ENCODE results near the gene PHAX.
"Not testable (repeated sequence)": the region's sequence is repeated elsewhere in the genome, so short reads cannot be mapped to it uniquely, and the experiment has no call there.

The PHAX gene, protein sequence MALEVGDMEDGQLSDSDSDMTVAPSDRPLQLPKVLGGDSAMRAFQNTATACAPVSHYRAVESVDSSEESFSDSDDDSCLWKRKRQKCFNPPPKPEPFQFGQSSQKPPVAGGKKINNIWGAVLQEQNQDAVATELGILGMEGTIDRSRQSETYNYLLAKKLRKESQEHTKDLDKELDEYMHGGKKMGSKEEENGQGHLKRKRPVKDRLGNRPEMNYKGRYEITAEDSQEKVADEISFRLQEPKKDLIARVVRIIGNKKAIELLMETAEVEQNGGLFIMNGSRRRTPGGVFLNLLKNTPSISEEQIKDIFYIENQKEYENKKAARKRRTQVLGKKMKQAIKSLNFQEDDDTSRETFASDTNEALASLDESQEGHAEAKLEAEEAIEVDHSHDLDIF

DNA sequence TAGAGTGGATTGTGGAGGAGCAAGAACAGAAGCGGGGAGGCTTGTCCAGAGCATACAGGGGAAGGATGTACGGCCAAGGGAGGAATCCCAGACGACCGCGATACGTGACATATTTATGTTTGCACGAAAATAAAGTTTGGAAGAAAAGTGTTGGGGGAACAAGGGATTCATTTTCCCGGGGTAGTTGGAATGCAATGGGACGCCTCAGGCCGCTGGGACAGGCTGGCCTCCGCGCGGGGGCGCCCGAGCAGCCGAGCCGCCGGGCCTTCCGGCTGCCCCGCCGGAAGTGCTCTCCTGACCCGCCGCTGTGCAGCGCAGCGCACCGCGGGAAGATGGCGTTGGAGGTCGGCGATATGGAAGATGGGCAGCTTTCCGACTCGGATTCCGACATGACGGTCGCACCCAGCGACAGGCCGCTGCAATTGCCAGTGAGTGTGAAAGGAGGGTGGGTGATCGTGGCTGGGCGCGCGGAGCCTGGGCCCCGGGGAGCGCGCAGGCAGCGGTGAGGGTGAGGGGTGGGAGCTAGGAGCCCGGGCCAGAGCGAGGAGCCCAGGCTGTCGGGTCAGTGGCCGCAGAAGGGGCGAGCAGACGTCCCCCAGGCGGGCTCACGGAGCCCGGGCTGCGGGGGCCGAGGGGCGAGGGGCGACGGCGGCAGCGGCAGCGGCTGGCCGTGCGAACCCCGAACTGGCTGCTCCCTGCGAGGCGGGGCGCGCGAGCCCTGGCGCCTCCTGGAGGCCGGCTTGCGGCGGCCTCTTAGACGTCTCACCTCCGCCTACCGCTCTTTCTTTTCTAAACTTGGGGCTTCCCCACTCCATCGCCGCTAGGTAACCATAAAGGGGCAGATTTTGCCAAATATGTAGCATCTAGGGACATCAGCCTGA lies at the start of gene PHAX:
PHAX (plus strand) TSS at position 317 of the 881 bp plus-strand sequence; CDS start at position 333, 16 bp downstream.
- DNase-seq (ENCODE audit: low spot score), result peak; percentile 71

DNA sequence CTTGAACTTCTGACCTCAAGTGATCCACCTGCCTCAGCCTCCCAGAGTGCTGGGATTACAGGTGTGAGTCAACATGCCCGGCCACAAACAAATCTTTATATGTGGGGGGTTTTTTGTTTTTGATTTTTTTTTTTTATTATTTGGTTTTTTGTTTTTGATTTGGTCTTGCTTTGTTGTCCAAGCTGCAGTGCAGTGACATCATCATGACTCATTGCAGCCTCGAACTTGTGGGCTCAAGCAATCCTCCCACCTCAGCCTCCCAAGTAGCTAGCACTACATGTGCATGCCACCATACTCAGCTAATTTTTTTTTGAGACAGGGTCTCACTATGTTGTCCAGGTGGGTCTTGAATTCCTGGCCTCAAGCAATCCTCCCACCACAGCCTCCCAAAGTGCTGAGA lies 48.1 kb upstream of the PHAX start:
- DNase-seq (ENCODE audit: low spot score), result no peak

DNA sequence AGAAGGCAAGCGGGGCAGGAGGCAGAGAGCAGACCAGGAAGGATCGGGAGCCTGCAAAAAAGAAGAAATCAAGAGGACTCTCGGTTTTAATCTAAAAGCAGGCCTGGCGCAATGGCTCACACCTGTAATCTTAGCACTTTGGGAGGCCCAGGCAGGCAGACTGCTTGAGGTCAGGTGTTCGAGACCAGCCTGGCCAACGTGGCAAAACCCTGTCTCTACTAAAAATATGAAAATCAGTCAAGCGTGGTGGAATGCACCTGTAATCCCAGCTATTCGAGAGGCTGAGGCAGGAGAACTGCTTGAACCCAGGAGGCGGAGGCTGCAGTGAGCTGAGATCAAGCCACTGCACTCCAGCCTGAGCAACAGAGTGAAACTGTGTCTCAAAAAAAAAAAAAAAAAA lies 45.6 kb upstream of the PHAX start:
- DNase-seq (ENCODE audit: low spot score), result not testable (repeated sequence)

DNA sequence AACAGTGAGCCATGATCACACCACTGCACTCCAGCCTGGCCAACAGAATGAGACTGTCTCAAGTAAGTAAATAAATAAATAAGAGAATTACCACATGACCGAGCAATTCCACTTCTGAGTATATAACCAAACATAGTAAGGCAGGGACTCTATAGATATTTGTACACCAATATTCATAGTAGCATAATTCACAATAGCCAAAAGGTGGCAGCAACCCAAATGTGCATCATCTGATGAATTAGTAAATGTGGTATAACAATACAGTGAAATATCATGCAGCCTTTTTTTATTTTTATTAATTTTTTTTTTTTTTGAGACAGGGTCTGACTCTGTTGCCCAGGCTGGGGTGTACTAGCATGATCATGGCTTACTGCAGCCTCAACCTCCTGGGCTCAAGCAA lies 38.8 kb upstream of the PHAX start:
- DNase-seq (ENCODE audit: low spot score), result no peak

DNA sequence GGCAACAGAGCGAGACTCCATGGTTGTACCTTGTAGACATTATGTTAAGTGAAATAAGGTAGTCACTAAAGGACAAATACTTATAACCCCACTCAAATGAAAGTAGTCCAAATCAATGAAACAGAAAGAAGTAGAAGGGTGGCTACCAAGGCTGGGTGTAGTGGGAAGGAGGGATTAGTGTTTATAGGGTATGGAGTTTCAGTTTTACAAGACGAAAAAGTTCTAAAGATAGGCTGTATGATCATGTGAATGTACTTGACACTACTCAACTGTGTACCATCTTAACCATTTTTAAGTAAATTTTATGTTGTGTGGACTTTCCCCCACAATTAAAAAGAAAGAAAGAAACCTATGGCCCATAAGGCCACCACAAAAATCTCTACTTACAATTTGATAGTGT lies 37.9 kb upstream of the PHAX start:
- no peak for DNase-seq (ENCODE audit: low spot score)

DNA sequence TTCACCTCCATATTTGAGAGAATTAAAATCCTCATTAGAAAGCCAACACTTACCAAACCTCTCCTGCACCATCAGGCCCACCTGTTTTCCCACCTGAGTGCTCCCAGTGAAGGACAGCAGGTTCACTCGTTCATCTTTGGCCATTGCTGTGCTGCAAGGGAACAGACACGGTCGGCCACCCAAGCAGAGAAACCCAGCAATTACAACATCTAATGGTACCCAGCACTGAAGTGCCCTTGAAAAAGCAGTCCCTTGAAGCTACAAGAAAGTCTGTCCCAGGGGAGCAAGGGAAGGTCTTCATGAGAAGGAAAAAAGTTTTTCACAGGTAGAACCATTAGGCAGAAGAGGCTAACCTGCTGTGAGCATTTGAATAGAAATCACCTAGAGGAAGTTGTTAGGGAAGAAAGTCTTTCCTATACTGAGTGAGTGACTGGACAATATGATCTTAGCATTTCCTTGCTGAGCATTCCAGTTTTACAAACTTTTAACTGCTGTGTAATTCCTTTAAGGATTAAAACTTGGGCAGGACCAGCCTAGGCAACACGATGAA lies 32.5 kb upstream of the PHAX start:
- no peak for DNase-seq (ENCODE audit: low spot score)

DNA sequence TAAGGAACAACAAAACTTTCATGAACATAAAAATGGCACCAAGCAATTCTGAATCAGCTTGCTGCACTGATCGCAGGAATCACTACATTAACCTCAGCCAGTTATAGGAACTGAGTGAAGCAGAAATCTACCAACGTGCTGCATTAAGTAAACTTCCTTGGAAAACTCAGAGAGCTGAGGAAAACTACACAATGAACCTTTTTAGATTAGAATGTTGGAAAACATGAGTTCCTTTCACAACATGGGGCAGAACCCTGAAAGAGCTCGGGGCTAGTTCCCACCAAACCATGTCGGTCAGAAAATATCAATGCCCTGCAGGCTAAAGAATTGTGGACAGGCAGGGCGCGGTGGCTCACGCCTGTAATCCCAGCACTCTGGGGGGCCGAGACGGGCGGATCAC lies 25.1 kb upstream of the PHAX start:
- no peak for DNase-seq (ENCODE audit: low spot score)

DNA sequence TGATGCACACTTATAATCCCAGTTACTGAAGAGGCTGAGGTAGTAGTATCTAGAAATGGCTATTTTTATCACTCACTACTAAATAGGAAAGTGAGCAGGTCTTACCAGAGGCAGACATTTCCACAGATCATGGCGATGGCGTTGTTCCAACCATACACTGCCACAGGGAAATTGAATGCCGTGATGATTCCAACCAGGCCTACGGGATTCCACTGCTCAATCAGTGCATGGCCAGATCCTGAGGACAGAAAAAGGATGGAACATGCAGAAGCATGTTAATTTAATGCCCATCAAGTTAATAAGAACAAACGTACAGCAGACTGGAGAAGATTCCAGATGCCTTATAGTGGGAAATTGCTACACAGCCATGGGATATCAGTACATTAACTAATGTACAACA lies 23.8 kb upstream of the PHAX start:
- DNase-seq (ENCODE audit: low spot score), result no peak

DNA sequence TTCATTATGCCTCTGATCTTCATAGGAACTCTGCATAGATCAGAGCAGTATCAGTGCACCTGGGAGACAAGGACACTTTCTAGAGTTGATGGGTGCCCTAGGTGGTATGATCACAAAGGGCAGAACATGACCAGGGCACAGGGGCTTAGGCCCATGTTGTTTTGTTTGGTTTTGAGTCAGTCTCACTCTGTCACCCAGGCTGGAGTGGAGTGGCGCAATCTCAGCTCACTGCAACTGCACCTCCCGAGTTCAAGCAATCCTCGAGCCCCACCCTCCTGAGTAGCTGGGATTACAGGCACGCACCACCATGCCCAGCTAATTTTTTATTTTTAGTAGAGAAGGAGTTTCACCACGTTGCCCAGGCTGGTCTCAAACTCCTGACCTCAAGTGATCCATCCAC lies 23.3 kb upstream of the PHAX start:
- DNase-seq (ENCODE audit: low spot score), result no peak

DNA sequence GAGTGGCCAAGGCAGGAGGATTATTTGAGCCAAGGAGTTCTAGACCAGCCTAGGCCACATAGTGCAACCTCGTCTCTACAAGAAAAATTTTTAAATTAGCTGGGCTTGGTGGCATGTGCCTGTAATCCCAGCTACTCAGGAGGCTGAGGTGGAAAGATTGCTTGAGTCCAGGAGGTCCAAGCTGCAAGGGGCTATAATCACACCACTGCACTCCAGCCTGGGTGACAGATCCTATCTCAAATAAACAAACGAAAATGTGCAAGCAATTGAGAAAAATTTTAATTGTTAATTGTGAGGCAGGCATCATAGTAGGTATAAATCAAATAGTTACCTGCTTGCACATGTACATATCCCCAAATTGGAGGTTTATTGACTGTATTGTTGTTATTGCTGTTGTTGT lies 21.0 kb upstream of the PHAX start:
- DNase-seq (ENCODE audit: low spot score), result no peak

DNA sequence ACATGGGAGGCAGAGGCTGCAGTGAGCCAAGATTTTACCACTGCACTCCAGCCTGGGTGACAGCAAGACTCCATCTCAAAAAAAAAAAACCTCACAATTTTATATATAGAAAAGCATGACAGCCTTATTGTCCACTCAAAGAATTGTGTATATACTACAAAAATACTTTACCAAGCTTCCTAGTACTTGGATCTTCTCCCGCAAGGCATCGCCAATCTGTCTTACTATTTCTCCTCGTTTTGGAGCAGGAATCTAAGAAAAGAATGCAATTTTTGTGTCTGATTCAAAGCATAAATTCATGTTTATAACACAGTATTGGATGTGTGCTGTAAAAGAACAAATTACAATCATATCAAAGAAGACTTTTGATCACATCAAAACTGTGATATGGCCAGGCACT lies 17.0 kb upstream of the PHAX start:
- no peak for DNase-seq (ENCODE audit: low spot score)

DNA sequence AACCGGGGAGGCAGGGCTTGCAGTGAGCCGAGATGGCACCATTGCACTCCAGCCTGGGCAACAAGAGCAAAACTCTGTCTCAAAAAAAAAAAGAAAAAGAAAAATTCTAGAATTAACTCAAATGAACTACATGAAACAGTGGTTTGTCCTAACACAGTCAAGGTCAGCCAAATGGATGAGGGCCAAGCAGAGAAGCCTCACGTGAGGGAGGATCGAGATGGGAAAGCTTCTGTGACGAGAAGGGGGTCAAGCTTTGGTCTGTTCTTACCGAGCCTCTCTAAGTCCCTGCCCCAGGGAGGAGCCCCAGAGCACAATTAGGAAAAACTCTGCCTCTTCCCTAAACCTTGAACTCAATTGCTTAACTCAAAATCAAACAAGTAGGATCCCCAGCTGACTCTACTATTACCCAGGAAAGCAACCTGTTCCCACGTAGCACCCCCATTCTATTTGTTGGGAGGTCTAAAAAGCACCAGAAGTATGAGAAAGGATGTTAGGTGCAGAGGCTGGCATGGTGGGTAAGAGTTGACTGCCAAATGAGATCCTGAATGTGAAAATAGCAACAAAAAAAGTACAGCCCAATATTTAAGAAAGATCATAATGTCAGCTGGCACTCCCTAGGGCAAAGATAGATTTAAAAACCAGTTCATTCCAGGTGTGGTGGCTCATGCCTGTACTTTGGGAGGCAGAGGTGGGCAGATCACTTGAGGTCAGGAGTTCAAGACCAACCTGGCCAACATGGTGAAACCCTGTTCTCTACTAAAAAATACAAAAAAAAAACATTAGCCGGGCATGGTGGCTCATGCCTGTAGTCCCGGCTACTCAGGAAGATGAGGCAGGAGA lies 13.0 kb upstream of the PHAX start:
- DNase-seq (ENCODE audit: low spot score), result no peak

DNA sequence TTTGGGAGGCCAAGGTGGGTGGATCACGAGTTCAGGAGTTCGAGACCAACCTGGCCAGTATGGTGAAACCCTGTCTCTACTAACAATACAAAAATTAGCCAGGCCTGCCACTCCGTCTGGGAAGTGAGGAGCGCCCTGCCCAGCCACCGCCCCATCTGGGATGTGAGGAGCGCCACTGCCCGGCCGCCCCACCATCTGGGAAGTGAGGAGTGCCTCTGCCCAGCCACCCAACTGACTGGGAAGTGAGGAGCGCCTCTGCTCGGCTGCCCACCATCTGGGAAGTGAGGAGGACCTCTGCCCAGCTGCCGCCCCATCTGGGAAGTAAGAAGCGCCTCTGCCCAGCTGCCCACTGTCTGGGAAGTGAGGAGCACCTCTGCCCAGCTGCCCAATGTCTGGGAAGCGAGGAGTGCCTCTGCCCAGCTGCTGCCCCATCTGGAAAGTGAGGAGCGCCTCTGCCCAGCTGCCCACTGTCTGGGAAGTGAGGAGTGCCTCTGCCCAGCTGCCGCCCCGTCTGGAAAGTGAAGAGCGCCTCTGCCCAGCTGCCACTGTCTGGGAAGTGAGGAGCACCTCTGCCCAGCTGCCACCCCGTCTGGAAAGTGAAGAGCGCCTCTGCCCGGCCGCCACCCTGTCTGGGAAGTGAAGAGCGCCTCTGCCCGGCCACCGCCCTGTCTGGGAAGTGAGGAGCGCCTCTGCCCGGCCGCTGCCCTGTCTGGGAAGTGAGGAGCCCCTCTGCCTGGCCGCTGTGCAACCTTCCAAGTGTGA lies 11.0 kb upstream of the PHAX start:
- DNase-seq (ENCODE audit: low spot score), result no peak

DNA sequence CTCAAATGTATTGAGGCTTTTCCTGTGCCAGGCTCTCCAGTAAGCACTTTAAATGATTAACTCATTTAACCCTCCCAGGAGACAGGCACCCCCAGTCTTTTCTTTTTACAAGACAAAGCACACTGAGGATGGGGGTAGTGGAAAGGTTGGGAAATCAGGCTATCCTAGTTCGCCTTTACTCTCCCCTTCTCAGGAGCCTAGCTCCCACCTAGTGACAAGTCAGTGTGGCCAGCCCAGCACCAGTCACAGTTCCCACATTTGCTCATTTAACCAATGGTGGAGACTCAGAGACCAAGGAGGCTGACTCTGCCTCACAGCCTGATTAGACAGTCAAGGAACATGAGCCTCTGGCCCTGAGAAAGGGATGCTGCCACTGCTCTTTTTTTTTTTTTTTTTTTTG lies 9.2 kb upstream of the PHAX start:
- DNase-seq (ENCODE audit: low spot score), result no peak

DNA sequence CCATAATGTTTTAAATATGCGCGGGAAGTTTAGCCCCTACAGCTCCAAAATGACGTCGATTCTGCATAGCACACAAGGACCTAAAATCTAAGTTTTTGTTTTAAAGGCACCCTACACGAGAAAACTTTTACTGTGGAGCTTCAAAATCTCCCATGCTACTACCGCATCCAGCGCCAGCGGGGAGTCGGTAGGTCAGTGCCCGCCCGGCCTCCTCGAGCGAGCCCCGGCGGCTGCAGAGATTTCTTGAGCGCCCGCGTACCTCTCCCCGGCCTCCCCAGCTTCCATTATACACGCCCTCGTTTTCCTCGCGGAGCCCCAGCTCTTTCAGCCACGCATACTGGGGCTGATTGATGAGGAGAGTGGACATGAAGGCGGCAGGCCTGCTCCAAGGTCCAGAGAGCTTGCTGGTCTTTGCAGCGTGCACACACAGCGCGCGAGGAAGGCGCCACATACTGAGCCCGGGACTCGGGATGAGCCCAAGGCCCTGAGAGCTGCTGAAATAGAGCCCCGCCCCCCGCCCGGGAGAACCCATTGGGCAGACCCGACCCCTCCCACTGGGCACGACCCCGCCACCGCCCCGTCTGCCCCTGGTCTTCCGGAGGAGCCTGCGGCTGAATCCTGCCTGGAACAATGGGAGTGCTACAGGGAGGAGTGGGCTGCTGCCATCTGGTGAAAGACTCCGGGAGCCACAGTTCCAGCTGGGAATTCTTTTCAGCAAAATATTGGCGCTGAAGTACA lies 5.8 kb upstream of the PHAX start, which contains the start of gene ALDH7A1:
ALDH7A1 (minus strand) TSS at position 472 of the 738 bp plus-strand sequence; CDS start at position 451, 21 bp downstream.
- peak; percentile 8 for DNase-seq (ENCODE audit: low spot score)

DNA sequence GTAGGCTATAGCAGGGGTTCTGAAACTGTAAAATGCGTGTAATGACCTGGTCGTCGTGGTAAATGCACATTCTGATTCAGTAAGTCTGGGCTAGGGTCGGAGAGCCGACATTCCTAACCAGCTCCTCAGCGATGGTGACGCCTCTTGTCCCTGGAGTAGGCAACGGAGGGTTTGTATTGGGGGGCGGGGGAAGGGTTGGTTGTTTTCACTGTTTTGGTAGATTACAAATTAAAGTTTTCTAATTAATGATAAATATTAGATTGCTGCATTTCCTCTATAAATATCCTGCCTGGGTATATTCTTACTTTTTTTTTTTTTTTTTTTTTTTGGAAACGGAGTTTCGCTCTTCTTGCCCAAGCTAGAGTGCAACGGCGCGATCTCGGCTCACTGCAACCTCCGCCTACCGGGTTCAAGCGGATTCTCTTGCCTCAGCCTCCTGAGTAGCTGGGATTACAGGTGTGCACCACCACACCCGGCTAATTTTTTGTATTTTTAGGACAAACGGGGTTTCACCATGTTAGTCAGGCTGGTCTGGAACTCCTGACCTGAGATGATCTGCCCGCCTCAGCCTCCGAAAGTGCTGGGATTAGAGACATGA lies 5.2 kb upstream of the PHAX start:
- no peak for DNase-seq (ENCODE audit: low spot score)

DNA sequence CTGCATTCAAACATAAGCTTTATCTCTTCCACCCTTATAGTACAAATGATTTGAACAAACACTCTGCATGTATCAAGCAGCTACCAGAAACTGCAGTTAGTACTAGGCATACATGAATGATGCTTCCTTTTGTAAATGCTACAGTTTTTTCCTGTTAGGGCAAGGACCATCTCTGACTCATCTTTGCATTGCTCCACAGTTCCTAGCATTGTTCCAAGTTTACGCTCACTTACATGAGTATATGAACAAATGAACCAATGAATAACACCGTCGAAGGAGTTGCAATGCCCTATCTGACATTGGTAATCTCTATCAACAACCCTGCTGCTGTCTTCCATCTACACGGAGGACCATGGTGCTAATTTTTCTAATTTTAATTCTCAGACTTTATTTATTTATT lies 3.6 kb upstream of the PHAX start:
- no peak for DNase-seq (ENCODE audit: low spot score)

DNA sequence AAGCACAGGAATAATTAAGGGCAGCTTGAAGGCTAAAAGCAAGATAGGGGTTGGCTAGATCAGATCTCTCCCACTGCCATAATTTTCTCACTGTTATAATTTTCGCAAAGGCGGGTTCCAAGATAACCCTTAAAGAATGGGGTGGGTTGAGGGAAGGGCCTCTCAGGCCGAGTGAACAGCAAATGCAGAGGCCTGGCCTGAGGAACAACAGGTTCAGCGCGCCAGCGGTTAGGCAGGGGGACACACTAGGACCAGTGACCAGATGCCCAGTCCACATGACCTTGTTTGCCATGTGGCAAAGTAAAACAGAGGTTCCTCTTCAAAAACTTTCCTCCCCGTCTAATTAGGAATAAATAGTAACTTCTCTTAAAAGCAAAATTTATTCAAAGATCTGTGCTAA lies 1.2 kb upstream of the PHAX start:
- no peak for DNase-seq (ENCODE audit: low spot score)

DNA sequence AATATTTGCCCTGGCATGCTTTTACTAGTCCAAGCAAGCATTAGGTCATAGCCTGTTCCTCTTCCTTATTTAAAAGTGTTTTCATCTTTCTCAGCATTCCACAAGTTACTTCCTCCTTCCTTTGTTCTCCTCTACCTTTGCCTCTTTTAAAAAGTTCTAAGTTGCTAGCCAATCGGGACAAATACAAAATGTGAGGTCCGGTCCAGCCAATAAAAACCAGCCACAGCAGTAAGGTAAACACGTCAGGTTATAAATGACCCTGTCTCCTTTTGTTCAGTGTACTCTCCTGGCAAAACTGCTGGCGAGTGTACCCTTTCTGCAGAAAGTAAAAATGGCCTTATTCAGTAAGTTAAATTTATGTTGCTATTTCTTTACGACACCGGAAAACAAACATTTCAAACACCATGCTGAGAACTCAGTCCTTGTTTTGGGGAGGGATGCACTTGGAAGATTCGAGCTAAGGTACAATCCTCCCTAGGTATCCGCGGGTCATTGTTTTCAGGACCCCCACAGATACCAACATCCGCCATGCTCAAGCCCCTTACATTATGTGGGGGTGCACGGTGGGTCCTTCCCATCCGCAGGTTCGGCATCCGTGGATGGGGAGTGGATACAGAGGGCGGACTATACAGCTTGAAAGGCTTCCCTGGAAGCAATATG lies 646 bp upstream of the PHAX start:
- not testable (repeated sequence) for DNase-seq (ENCODE audit: low spot score)
